Esophagus muscularis mucosa (tissue), 4 donors: Measurements from ENCODE around the gene C19orf18. TPM values are rescaled to one million over a fixed set of nuclear protein-coding genes. Genes with fewer than 3 reads are reported as not detected.

Experiments used
- DNase-seq: peaks from one replicate; pipeline ENCODE4 v3.0.0-alpha.2; 2017; ENCODE audit errors: extremely low spot score
- H3K27ac ChIP-seq, 4 donors: fragments of 200-600 bp; sonication (generic); replicated peaks in 1 of 4; 1 replicate in 3 of 4; 2 replicates in 1 of 4; pipeline ENCODE4 v1.5.1; 2016 to 2019; ENCODE audit warnings: mild to moderate bottlenecking in 1 of 4
- H3K27me3 ChIP-seq, 4 donors: fragments of 200-600 bp; sonication (generic); one replicate each; pipeline versions ENCODE4 v1.5.1 to v1.6.0; 2016 to 2019
- H3K36me3 ChIP-seq, 4 donors: fragments of 200-600 bp; sonication (generic); one replicate each; pipeline ENCODE4 v1.5.1; 2016 to 2019
- H3K4me1 ChIP-seq, 4 donors: fragments of 200-600 bp; sonication (generic); one replicate each; pipeline ENCODE4 v1.5.1; 2016 to 2019
- H3K4me3 ChIP-seq, 4 donors: fragments of 200-600 bp; sonication (generic); 1 replicate in 2 of 4; 2 replicates in 2 of 4; pipeline ENCODE4 v1.5.1; 2016 to 2019; ENCODE audit warnings: mild to moderate bottlenecking in 4 of 4, moderate library complexity in 1 of 4
- H3K9me3 ChIP-seq, 4 donors: fragments of 200-600 bp; sonication (generic); 1 replicate in 3 of 4; 2 replicates in 1 of 4; pipeline ENCODE4 v1.5.1; 2016 to 2019
- CTCF ChIP-seq, 3 experiments: fragments of 200-600 bp in 2 of 3; fragments of 450-650 bp in 1 of 3; sonication (generic) in 2 of 3; IDR thresholded peaks; one replicate each; pipeline ENCODE4 v1.5.1; 2017 to 2019; ENCODE audit warnings: antibody characterized with exemption in 3 of 3, mild to moderate bottlenecking in 2 of 3, moderate library complexity in 1 of 3
- EP300 ChIP-seq: sonication (generic); formaldehyde crosslinking; IDR thresholded peaks from one replicate; pipeline ENCODE4 v1.6.1; 2017; ENCODE audit warnings: antibody characterized with exemption
- POLR2A ChIP-seq: fragments of 450-650 bp; IDR thresholded peaks from one replicate; pipeline ENCODE4 v1.6.1; 2017; ENCODE audit warnings: antibody characterized with exemption, moderate library complexity, mild to moderate bottlenecking, low read depth
- POLR2AphosphoS5 ChIP-seq, 2 donors: sonication (generic); formaldehyde crosslinking; IDR thresholded peaks; one replicate each; pipeline ENCODE4 v1.6.1; 2017; ENCODE audit warnings: antibody characterized with exemption in 2 of 2
- WGBS: methylation state at CpG from one replicate; pipeline ENCODE4 v1.1.5; 2018; 5-methylcytosine and 5-hydroxymethylcytosine counted together
- intact Hi-C: fragments of 100-400 bp; cut with DNase I; formaldehyde crosslinking; loops from one replicate; pipeline ENCODE4 v1.15.1; 2023
- total RNA-seq, 4 donors: library from RNA; depleted of rRNA; stranded (reverse); fragments of >200 nt; gene quantifications; one replicate each; pipeline versions ENCODE4 v1.1.0 to v1.2.1, GENCODE V29; 2016

Gene C19orf18
- total RNA-seq, 4 donors from 2014 or later: 0.40 to 0.84 (median 0.83) TPM; not detected in 1

GRCh38 chr19:57954996-57955395, 19.3 kb downstream of the C19orf18 start:
- no peak for TF ChIP-seq EP300
- TF ChIP-seq POLR2A: no peak
- TF ChIP-seq POLR2AphosphoS5 (IDR thresholded peaks at IDR 0.05): no peak
- no peak for TF ChIP-seq CTCF (IDR thresholded peaks at IDR 0.05)
- Histone ChIP-seq H3K27ac (no peak overlapping the region), H3K36me3 (peaks cover 0 to 6% (median 3%) of the 10 kb centered on the region in 4 donors), H3K27me3 (no peaks in the 10 kb centered on the region), H3K4me3 (no peak overlapping the region), H3K4me1 (no peaks in the 10 kb centered on the region), H3K9me3 (peaks cover 0 to 60% (median 23%) of the 10 kb centered on the region in 4 donors)
- no peak for DNase-seq
- WGBS: 80% methylated on average over 4 of the region's 4 CpGs
- intact Hi-C loops: no loop called here

- Histone ChIP-seq H3K9me3 (peaks cover 0 to 43% (median 14%) of the 10 kb centered on the region in 4 donors), H3K27me3 (no peaks in the 10 kb centered on the region), H3K4me1 (peaks cover 11 to 26% (median 17%) of the 10 kb centered on the region in 4 donors), H3K36me3 (peaks cover 0 to 10% (median 0%) of the 10 kb centered on the region in 4 donors), H3K27ac (no peak overlapping the region), H3K4me3 (no peak overlapping the region)
- intact Hi-C loops: no loop called here
- no peak for TF ChIP-seq POLR2AphosphoS5 (IDR thresholded peaks at IDR 0.05)
- no peak for TF ChIP-seq CTCF (IDR thresholded peaks at IDR 0.05)
- no peak for TF ChIP-seq POLR2A
- TF ChIP-seq EP300: no peak
- no peak for DNase-seq
- WGBS: 90% methylated on average over 5 of the region's 12 CpGs
Observed at GRCh38 chr19:57949702-57950101, 24.6 kb downstream of the C19orf18 start.

- WGBS: 90% methylated on average over 24 of the region's 24 CpGs
- intact Hi-C loops: no loop called here
- H3K27ac ChIP-seq: no peak overlapping the region
Observed at GRCh38 chr19:57949296-57949695, 25.0 kb downstream of the C19orf18 start.

GRCh38 chr19:57947419-57948134, 26.8 kb downstream of the C19orf18 start, which contains the start of gene ZNF256:
Gene ZNF256, minus strand, starts transcription at chr19:57947706. Its CDS starts 232 bp downstream, at chr19:57947474.
- Histone ChIP-seq H3K4me1 (peaks cover 11 to 26% (median 17%) of the 10 kb centered on the region in 4 donors), H3K27ac (peak within 1 kb of the TSS; percentile 79 to 91 (median 86)), H3K4me3 (peak within 1 kb of the TSS; percentile 73 to 92 (median 83)), H3K9me3 (peaks cover 0 to 55% (median 29%) of the 10 kb centered on the region in 4 donors), H3K36me3 (peaks cover 13 to 31% (median 20%) of the 10 kb centered on the region in 4 donors), H3K27me3 (no peaks in the 10 kb centered on the region)
- 21% methylated on average over 20 of the region's 54 CpGs for WGBS
- intact Hi-C loops: no loop called here
- TF ChIP-seq CTCF (IDR thresholded peaks at IDR 0.05): peak; percentile 57 to 82 (median 65)
- no peak for TF ChIP-seq EP300
- TF ChIP-seq POLR2AphosphoS5 (IDR thresholded peaks at IDR 0.05): peak; percentile 79 to 97
- no peak for TF ChIP-seq POLR2A
- DNase-seq: peak; percentile 97

More at GRCh38 chr19:57949296-57949695, 25.0 kb downstream of the C19orf18 start:
- TF ChIP-seq POLR2A: no peak
- TF ChIP-seq EP300: no peak
- TF ChIP-seq CTCF (IDR thresholded peaks at IDR 0.05): no peak
- no peak for TF ChIP-seq POLR2AphosphoS5 (IDR thresholded peaks at IDR 0.05)
- Histone ChIP-seq H3K4me1 (peaks cover 11 to 26% (median 17%) of the 10 kb centered on the region in 4 donors), H3K27me3 (no peaks in the 10 kb centered on the region), H3K36me3 (peaks cover 0 to 14% (median 3%) of the 10 kb centered on the region in 4 donors), H3K4me3 (no peak overlapping the region), H3K9me3 (peaks cover 0 to 47% (median 16%) of the 10 kb centered on the region in 4 donors)
- DNase-seq: no peak
